ENCODE measurements around the gene ADPRM.
"Not testable (repeated sequence)": the region's sequence is repeated elsewhere in the genome, so short reads cannot be mapped to it uniquely, and the experiment has no call there.

ADPRM gene

GRCh38 chr17:10699856-10700255 is 2.5 kb downstream of the ADPRM start:
- DNase-seq (ENCODE audit: low read depth in 2 of 2, low spot score in 1 of 2), result no peak

GRCh38 chr17:10702574-10702973 is 5.2 kb downstream of the ADPRM start:
- DNase-seq (ENCODE audit: low read depth in 2 of 2, low spot score in 1 of 2), result no peak

- DNase-seq (ENCODE audit: low read depth in 2 of 2, low spot score in 1 of 2), result no peak
Observed at GRCh38 chr17:10705727-10706126, 8.3 kb downstream of the ADPRM start.

GRCh38 chr17:10713318-10713717 is 15.9 kb downstream of the ADPRM start:
- DNase-seq (ENCODE audit: low read depth in 2 of 2, low spot score in 1 of 2), result no peak

GRCh38 chr17:10716218-10716617 is 18.8 kb downstream of the ADPRM start:
- no peak for DNase-seq (ENCODE audit: low read depth in 2 of 2, low spot score in 1 of 2)

- DNase-seq (ENCODE audit: low read depth in 2 of 2, low spot score in 1 of 2), result no peak
Observed at GRCh38 chr17:10718547-10718946, 21.2 kb downstream of the ADPRM start.

- DNase-seq (ENCODE audit: low read depth in 2 of 2, low spot score in 1 of 2), result no peak
Observed at GRCh38 chr17:10724546-10725195, 27.3 kb downstream of the ADPRM start.

- no peak for DNase-seq (ENCODE audit: low read depth in 2 of 2, low spot score in 1 of 2)
Observed at GRCh38 chr17:10725262-10725661, 27.9 kb downstream of the ADPRM start.

- no peak for DNase-seq (ENCODE audit: low read depth in 2 of 2, low spot score in 1 of 2)
Observed at GRCh38 chr17:10726196-10726595, 28.8 kb downstream of the ADPRM start.

GRCh38 chr17:10727192-10727591 is 29.8 kb downstream of the ADPRM start:
- DNase-seq (ENCODE audit: low read depth in 2 of 2, low spot score in 1 of 2), result no peak

- no peak for DNase-seq (ENCODE audit: low read depth in 2 of 2, low spot score in 1 of 2)
Observed at GRCh38 chr17:10728331-10728892, 31.0 kb downstream of the ADPRM start.

- peak in 1 of 2 donors; percentile 1 for DNase-seq (ENCODE audit: low read depth in 2 of 2, low spot score in 1 of 2)
Observed at GRCh38 chr17:10729334-10730193, 32.2 kb downstream of the ADPRM start, which contains the start of gene TMEM220. Gene TMEM220 (minus strand): TSS chr17:10730023. CDS start chr17:10729851, 172 bp downstream.

- not testable (repeated sequence) for DNase-seq (ENCODE audit: low read depth in 2 of 2, low spot score in 1 of 2)
Observed at GRCh38 chr17:10730247-10730646, 32.9 kb downstream of the ADPRM start.

GRCh38 chr17:10731408-10731879 is 34.0 kb downstream of the ADPRM start:
- no peak for DNase-seq (ENCODE audit: low read depth in 2 of 2, low spot score in 1 of 2)

- not testable (repeated sequence) for DNase-seq (ENCODE audit: low read depth in 2 of 2, low spot score in 1 of 2)
Observed at GRCh38 chr17:10732121-10732520, 34.7 kb downstream of the ADPRM start.

GRCh38 chr17:10733666-10734065 is 36.3 kb downstream of the ADPRM start:
- DNase-seq (ENCODE audit: low read depth in 2 of 2, low spot score in 1 of 2), result no peak

GRCh38 chr17:10735251-10735650 is 37.9 kb downstream of the ADPRM start:
- no peak for DNase-seq (ENCODE audit: low read depth in 2 of 2, low spot score in 1 of 2)

- no peak for DNase-seq (ENCODE audit: low read depth in 2 of 2, low spot score in 1 of 2)
Observed at GRCh38 chr17:10735821-10736220, 38.4 kb downstream of the ADPRM start.

- DNase-seq (ENCODE audit: low read depth in 2 of 2, low spot score in 1 of 2), result no peak
Observed at GRCh38 chr17:10737168-10737622, 39.8 kb downstream of the ADPRM start.

- DNase-seq (ENCODE audit: low read depth in 2 of 2, low spot score in 1 of 2), result no peak
Observed at GRCh38 chr17:10737736-10738135, 40.3 kb downstream of the ADPRM start.

- no peak for DNase-seq (ENCODE audit: low read depth in 2 of 2, low spot score in 1 of 2)
Observed at GRCh38 chr17:10738521-10739258, 41.3 kb downstream of the ADPRM start.

All from stimulated activated CD8-positive, alpha-beta memory T cell treated with anti-CD3 and anti-CD28 coated beads, Interleukin-4, amount 100 ng/mL, for 1 hour (primary cell).